Esophagus mucosa (tissue), 1 donor: ENCODE data around the gene NPBWR2. TPM values are rescaled to one million over a fixed set of nuclear protein-coding genes. Genes with fewer than 3 reads are reported as not detected.

Experiments used
- ATAC-seq: fragments of 200-7000 bp; cut with Tn5 transposase; one replicate; pipeline ENCODE4 v1.9.1; 2020
- total RNA-seq: library from RNA; stranded (reverse); gene quantifications from one replicate; pipeline ENCODE4 v1.2.4, GENCODE V29; 2023
- donor health status: DM: yes; HTN: yes; CAD: no.

Gene NPBWR2
- total RNA-seq, 1 donor from 2014 or later, result not detected

GRCh38 chr20:64116541-64117431 is 9.4 kb upstream of the NPBWR2 start:
- no peak for ATAC-seq

- no peak for ATAC-seq
These were observed 8.7 kb upstream of the NPBWR2 start for GRCh38 chr20:64116016-64116415.

- no peak for ATAC-seq
These were observed 8.0 kb upstream of the NPBWR2 start for GRCh38 chr20:64115171-64115911.

GRCh38 chr20:64114356-64114971 is 7.1 kb upstream of the NPBWR2 start:
- ATAC-seq, result no peak

- ATAC-seq, result no peak
These were observed 6.5 kb upstream of the NPBWR2 start for GRCh38 chr20:64113796-64114355.

- ATAC-seq, result no peak
These were observed 6.0 kb upstream of the NPBWR2 start for GRCh38 chr20:64113444-64113775.

GRCh38 chr20:64112691-64113443 is 5.5 kb upstream of the NPBWR2 start:
- ATAC-seq, result no peak

GRCh38 chr20:64111841-64112641 is 4.7 kb upstream of the NPBWR2 start:
- ATAC-seq, result no peak

- no peak for ATAC-seq
These were observed 3.2 kb upstream of the NPBWR2 start for GRCh38 chr20:64110411-64111068.

GRCh38 chr20:64109831-64110391 is 2.5 kb upstream of the NPBWR2 start:
- ATAC-seq, result no peak

GRCh38 chr20:64108731-64109681 is 1.6 kb upstream of the NPBWR2 start:
- ATAC-seq, result no peak

- no peak for ATAC-seq
These were observed 532 bp upstream of the NPBWR2 start for GRCh38 chr20:64107736-64108457.

GRCh38 chr20:64106435-64106961 is 867 bp downstream of the NPBWR2 start:
- ATAC-seq, result no peak

GRCh38 chr20:64105846-64106434 is 1.4 kb downstream of the NPBWR2 start:
- no peak for ATAC-seq

- ATAC-seq, result no peak
These were observed 2.5 kb downstream of the NPBWR2 start for GRCh38 chr20:64104667-64105451.

- no peak for ATAC-seq
These were observed 3.3 kb downstream of the NPBWR2 start for GRCh38 chr20:64103871-64104666.
